ENCODE measurements around the gene IL10RB. TPM values are rescaled to one million over a fixed set of nuclear protein-coding genes. Genes with fewer than 3 reads are reported as not detected.

Gene IL10RB
- total and polyA plus RNA-seq, 10 of the 15 experiments (the other 5 are each of a cell fraction or from before 2014, with no cell fraction given), result 15.0 to 55.1 (median 34.9) TPM

DNA sequence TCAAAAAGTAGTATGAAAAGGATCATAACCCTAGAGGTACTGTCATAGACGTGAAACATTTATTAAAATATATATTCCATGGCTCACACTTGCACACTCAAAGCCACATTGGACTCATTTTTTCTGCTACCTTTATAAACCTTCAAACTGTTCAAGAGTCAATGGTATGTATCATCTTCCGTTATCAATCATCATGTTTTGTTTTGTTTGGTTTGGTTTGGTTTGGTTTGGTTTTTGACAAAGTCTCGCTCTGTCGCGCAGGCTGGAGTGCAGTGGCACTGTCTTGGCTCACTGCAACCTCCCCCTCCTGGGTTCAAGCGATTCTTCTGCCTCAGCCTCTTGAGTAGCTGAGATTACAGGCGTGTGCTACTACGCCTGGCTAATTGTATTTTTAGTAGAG lies 34.6 kb upstream of the IL10RB start:
- Histone ChIP-seq H3K27me3 (replicated peaks in 1 of 2; ENCODE audit: control insufficient read depth in 2 of 2, insufficient read depth in 2 of 2, low read length in 1 of 2) (no peaks in the 10 kb centered on the region), H4K20me1 (ENCODE audit: control insufficient read depth, insufficient read depth) (no peaks in the 10 kb centered on the region), H3K9ac (ENCODE audit: control insufficient read depth, insufficient read depth, low read length) (peak overlapping the region; percentile 94), H3K4me2 (ENCODE audit: control insufficient read depth, insufficient read depth) (peak overlapping the region; percentile 68), H3K4me1 (ENCODE audit: control insufficient read depth, insufficient read depth, low read length) (peaks cover 24% of the 10 kb centered on the region), H3K9me3 (replicated peaks; ENCODE audit: control insufficient read depth, insufficient read depth, low read length) (no peaks in the 10 kb centered on the region), H3K79me2 (ENCODE audit: control insufficient read depth, insufficient read depth, low read length) (peaks cover 65% of the 10 kb centered on the region), H3K36me3 (ENCODE audit: control insufficient read depth in 2 of 2, insufficient read depth in 2 of 2, low read length in 1 of 2) (peaks cover 0 to 3% of the 10 kb centered on the region in 2 experiments; a peak in 1 of 4 replicates), H3K27ac (ENCODE audit: control insufficient read depth, insufficient read depth) (peak overlapping the region; percentile 96), H3K4me3 (peak overlapping the region; percentile 100), H2AFZ (ENCODE audit: control insufficient read depth, low read depth, low read length) (no peak overlapping the region)
- in situ Hi-C loops (cut with MboI), result no loop called here
- TF ChIP-seq EED (IDR thresholded peaks at IDR 0.05; ENCODE audit: low read depth), result no peak
- TF ChIP-seq, protein P1, sequence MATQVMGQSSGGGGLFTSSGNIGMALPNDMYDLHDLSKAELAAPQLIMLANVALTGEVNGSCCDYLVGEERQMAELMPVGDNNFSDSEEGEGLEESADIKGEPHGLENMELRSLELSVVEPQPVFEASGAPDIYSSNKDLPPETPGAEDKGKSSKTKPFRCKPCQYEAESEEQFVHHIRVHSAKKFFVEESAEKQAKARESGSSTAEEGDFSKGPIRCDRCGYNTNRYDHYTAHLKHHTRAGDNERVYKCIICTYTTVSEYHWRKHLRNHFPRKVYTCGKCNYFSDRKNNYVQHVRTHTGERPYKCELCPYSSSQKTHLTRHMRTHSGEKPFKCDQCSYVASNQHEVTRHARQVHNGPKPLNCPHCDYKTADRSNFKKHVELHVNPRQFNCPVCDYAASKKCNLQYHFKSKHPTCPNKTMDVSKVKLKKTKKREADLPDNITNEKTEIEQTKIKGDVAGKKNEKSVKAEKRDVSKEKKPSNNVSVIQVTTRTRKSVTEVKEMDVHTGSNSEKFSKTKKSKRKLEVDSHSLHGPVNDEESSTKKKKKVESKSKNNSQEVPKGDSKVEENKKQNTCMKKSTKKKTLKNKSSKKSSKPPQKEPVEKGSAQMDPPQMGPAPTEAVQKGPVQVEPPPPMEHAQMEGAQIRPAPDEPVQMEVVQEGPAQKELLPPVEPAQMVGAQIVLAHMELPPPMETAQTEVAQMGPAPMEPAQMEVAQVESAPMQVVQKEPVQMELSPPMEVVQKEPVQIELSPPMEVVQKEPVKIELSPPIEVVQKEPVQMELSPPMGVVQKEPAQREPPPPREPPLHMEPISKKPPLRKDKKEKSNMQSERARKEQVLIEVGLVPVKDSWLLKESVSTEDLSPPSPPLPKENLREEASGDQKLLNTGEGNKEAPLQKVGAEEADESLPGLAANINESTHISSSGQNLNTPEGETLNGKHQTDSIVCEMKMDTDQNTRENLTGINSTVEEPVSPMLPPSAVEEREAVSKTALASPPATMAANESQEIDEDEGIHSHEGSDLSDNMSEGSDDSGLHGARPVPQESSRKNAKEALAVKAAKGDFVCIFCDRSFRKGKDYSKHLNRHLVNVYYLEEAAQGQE (IDR thresholded peaks at IDR 0.05; ENCODE audit: low read depth, low read length), result no peak
- TF ChIP-seq STAT3 (IDR thresholded peaks at IDR 0.05; ENCODE audit: low read depth, low read length), result no peak
- TF ChIP-seq SUPT20H (IDR thresholded peaks at IDR 0.05; ENCODE audit: borderline replicate concordance, control insufficient read depth, low read depth, low read length), result no peak
- no peak for TF ChIP-seq NFXL1 (IDR thresholded peaks at IDR 0.05; ENCODE audit: borderline replicate concordance)
- 0 out of 4 replicates have a peak, but pooled peaks of 1 of the 2 experiments have one; percentile 6 for TF ChIP-seq BHLHE40 (IDR thresholded peaks at IDR 0.05; ENCODE audit: borderline replicate concordance in 1 of 2, low read depth in 2 of 2, low read length in 1 of 2)
- TF ChIP-seq, protein P2, sequence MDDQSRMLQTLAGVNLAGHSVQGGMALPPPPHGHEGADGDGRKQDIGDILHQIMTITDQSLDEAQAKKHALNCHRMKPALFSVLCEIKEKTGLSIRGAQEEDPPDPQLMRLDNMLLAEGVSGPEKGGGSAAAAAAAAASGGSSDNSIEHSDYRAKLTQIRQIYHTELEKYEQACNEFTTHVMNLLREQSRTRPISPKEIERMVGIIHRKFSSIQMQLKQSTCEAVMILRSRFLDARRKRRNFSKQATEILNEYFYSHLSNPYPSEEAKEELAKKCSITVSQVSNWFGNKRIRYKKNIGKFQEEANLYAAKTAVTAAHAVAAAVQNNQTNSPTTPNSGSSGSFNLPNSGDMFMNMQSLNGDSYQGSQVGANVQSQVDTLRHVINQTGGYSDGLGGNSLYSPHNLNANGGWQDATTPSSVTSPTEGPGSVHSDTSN (IDR thresholded peaks at IDR 0.05; ENCODE audit: insufficient replicate concordance, low read depth, low read length), result no peak
- 0 out of 2 replicates have a peak, but pooled peaks have one; percentile 28 for TF ChIP-seq SMARCA5 (IDR thresholded peaks at IDR 0.05)
- TF ChIP-seq, protein P3, sequence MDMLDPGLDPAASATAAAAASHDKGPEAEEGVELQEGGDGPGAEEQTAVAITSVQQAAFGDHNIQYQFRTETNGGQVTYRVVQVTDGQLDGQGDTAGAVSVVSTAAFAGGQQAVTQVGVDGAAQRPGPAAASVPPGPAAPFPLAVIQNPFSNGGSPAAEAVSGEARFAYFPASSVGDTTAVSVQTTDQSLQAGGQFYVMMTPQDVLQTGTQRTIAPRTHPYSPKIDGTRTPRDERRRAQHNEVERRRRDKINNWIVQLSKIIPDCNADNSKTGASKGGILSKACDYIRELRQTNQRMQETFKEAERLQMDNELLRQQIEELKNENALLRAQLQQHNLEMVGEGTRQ (IDR thresholded peaks at IDR 0.05; ENCODE audit: borderline replicate concordance, low read depth, low read length), result no peak
- TF ChIP-seq ZSCAN29 (IDR thresholded peaks at IDR 0.05), result no peak
- TF ChIP-seq NBN (IDR thresholded peaks at IDR 0.05), result 0 out of 2 replicates have a peak, but pooled peaks have one; percentile 16
- peak; percentile 45; the same call in 1 of the 2 replicates for TF ChIP-seq HDGF (IDR thresholded peaks at IDR 0.05)
- TF ChIP-seq TCF3 (IDR thresholded peaks at IDR 0.05; ENCODE audit: borderline replicate concordance, insufficient read depth, low read depth, low read length), result no peak
- peak; percentile 39; the same call in 1 of the 2 replicates for TF ChIP-seq JUNB (IDR thresholded peaks at IDR 0.05)
- TF ChIP-seq HCFC1 (IDR thresholded peaks at IDR 0.05; ENCODE audit: low read length), result no peak
- TF ChIP-seq ZNF622 (IDR thresholded peaks at IDR 0.05), result no peak
- TF ChIP-seq NFIC (IDR thresholded peaks at IDR 0.05; ENCODE audit: low read depth, low read length), result peak; percentile 32; the same call in 1 of the 2 replicates
- peak; percentile 78; the same call in 1 of the 2 replicates for TF ChIP-seq PAX5 (IDR thresholded peaks at IDR 0.05; ENCODE audit: borderline replicate concordance, low read depth, low read length)
- TF ChIP-seq RUNX3 (IDR thresholded peaks at IDR 0.05; ENCODE audit: low read length), result peak; percentile 60
- TF ChIP-seq IRF4 (IDR thresholded peaks at IDR 0.05; ENCODE audit: low read depth, low read length), result peak; percentile 48; the same call in 1 of the 2 replicates
- CTCF ChIA-PET, result interaction anchor here (0.7 to 3.4 kb wide), 6 partner anchors 10 to 291 kb away, joined by 3 to 17 read pairs (median 6); partner anchors contain the start of gene IL10RB
- no TSS peak for BruUV-seq (replicated peaks)
- ATAC-seq, result peak; percentile 42
- RAD21 ChIA-PET (ENCODE audit: unreplicated experiment), result interaction anchor here (1.1 to 6.0 kb wide), 9 partner anchors 7 to 203 kb away, joined by 3 to 50 read pairs (median 5); partner anchors contain the start of genes IFNAR1 and IL10RB
- no peak for DNase-seq (ENCODE audit: low read depth, low spot score)
- SMC1A ChIA-PET (ENCODE audit: uncharacterized antibody, unreplicated experiment), result interaction anchor here (1.1 to 2.2 kb wide), 7 partner anchors 9 to 312 kb away, joined by 3 to 8 read pairs (median 6); no protein-coding TSS in a partner anchor
- peak; percentile 57 for FAIRE-seq
- POLR2A ChIA-PET, result interaction anchor here (1.2 to 6.8 kb wide), 6 partner anchors 8 to 150 kb away, joined by 3 to 59 read pairs (median 6); partner anchors contain the start of genes IFNAR1 and IL10RB
- intact Hi-C loops (cut with micrococcal nuclease; ENCODE audit: unreplicated experiment), result loop anchor here (1.0 to 10.0 kb wide), 3 partner anchors 26 to 313 kb away; partner anchors contain the start of genes GART, IL10RB and SON
- 0% methylated on average over 8 of the region's 8 CpGs for WGBS (ENCODE audit: insufficient coverage, insufficient replicate concordance, low lambda C conversion rate, missing lambda C conversion rate)
